Trophoblast cell (in vitro differentiated cells and primary cell): ENCODE measurements around the gene TNNI3K.

Source experiments
- DNase-seq, 2 donors: peaks; one replicate each; pipeline ENCODE4 v3.0.0-alpha.2; 2016
- H2AFZ ChIP-seq: 2 replicates; pipeline ENCODE4 v1.6.1; 2013; ENCODE audit warnings: low read length, moderate library complexity, mild to moderate bottlenecking; ENCODE audit not compliant: insufficient read depth, poor library complexity
- H2AK5ac ChIP-seq: 2 replicates; pipeline ENCODE4 v1.6.1; 2013; ENCODE audit warnings: mild to moderate bottlenecking, low read length
- H2BK120ac ChIP-seq: 2 replicates; pipeline ENCODE4 v1.6.1; 2013; ENCODE audit warnings: low read length, mild to moderate bottlenecking, moderate library complexity; ENCODE audit not compliant: insufficient read depth, poor library complexity
- H2BK12ac ChIP-seq: 2 replicates; pipeline ENCODE4 v1.6.1; 2013; ENCODE audit warnings: mild to moderate bottlenecking, low read length, moderate library complexity
- H2BK5ac ChIP-seq: 2 replicates; pipeline ENCODE4 v1.6.1; 2013; ENCODE audit warnings: low read length, low read depth, moderate library complexity, mild to moderate bottlenecking; ENCODE audit not compliant: poor library complexity
- H3K14ac ChIP-seq: 2 replicates; pipeline ENCODE4 v1.6.1; 2013; ENCODE audit warnings: mild to moderate bottlenecking, low read length
- H3K18ac ChIP-seq: 2 replicates; pipeline ENCODE4 v1.6.1; 2013; ENCODE audit warnings: mild to moderate bottlenecking, low read length
- H3K23ac ChIP-seq: 2 replicates; pipeline ENCODE4 v1.6.1; 2013; ENCODE audit warnings: low read length
- H3K27ac ChIP-seq: 2 replicates; pipeline ENCODE4 v1.5.1; 2013; ENCODE audit warnings: low read depth, mild to moderate bottlenecking, inconsistent platforms, low read length, moderate library complexity
- H3K27me3 ChIP-seq: 2 replicates; pipeline ENCODE4 v1.6.1; 2013; ENCODE audit warnings: inconsistent platforms, mild to moderate bottlenecking, low read length, moderate library complexity; ENCODE audit not compliant: insufficient read depth
- H3K36me3 ChIP-seq, 2 experiments: 1 replicate in 1 of 2; 2 replicates in 1 of 2; pipeline ENCODE4 v1.6.1; 2013; ENCODE audit warnings: low read length in 2 of 2, mild to moderate bottlenecking in 2 of 2, moderate library complexity in 1 of 2; ENCODE audit not compliant: insufficient read depth in 2 of 2, control insufficient read depth in 1 of 2
- H3K4ac ChIP-seq: 2 replicates; pipeline ENCODE4 v1.6.1; 2013; ENCODE audit warnings: low read depth, mild to moderate bottlenecking, low read length, moderate library complexity
- H3K4me1 ChIP-seq, 2 experiments: 1 replicate in 1 of 2; 2 replicates in 1 of 2; pipeline ENCODE4 v1.6.1; 2013; ENCODE audit warnings: low read length in 2 of 2, mild to moderate bottlenecking in 2 of 2, moderate library complexity in 1 of 2; ENCODE audit not compliant: insufficient read depth in 2 of 2, control insufficient read depth in 1 of 2
- H3K4me2 ChIP-seq: 2 replicates; pipeline ENCODE4 v1.6.1; 2013; ENCODE audit warnings: inconsistent platforms, mild to moderate bottlenecking, low read length, moderate library complexity
- H3K4me3 ChIP-seq: 2 replicates; pipeline ENCODE4 v1.5.1; 2013; ENCODE audit warnings: mild to moderate bottlenecking, low read depth, low read length, inconsistent platforms
- H3K79me1 ChIP-seq: one replicate; pipeline ENCODE4 v1.6.1; 2013; ENCODE audit warnings: low read length
- H3K79me2 ChIP-seq: 2 replicates; pipeline ENCODE4 v1.6.1; 2013; ENCODE audit warnings: low read length, mild to moderate bottlenecking; ENCODE audit not compliant: control insufficient read depth, insufficient read depth, poor library complexity
- H3K9ac ChIP-seq: 2 replicates; pipeline ENCODE4 v1.6.1; 2013; ENCODE audit warnings: mild to moderate bottlenecking, low read length
- H3K9me3 ChIP-seq: 2 replicates; pipeline ENCODE4 v1.6.1; 2013; ENCODE audit warnings: low read depth, mild to moderate bottlenecking, control low read depth, inconsistent platforms, low read length; ENCODE audit not compliant: insufficient read depth
- H4K12ac ChIP-seq: 2 replicates; pipeline ENCODE4 v1.6.1; 2013; ENCODE audit warnings: low read depth, mild to moderate bottlenecking, low read length, moderate library complexity
- H4K8ac ChIP-seq: 2 replicates; pipeline ENCODE4 v1.6.1; 2013; ENCODE audit warnings: low read depth, mild to moderate bottlenecking, low read length, moderate library complexity
- H4K91ac ChIP-seq: one replicate; pipeline ENCODE4 v1.6.1; 2013; ENCODE audit warnings: low read depth, mild to moderate bottlenecking, low read length, moderate library complexity
- WGBS: extraction: QIAGEN DNeasy Blood & Tissue Kit; methylation state at CpG from one replicate; pipeline ENCODE4 v1.1.7; 2013; ENCODE audit warnings: missing lambda C conversion rate; ENCODE audit not compliant: insufficient read length, insufficient coverage; ENCODE audit errors: extremely low coverage; 5-methylcytosine and 5-hydroxymethylcytosine counted together

Gene TNNI3K

GRCh38 chr1:74463333-74463988 is 228.3 kb downstream of the TNNI3K start:
- Histone ChIP-seq H3K79me2 (no peaks in the 10 kb centered on the region), H3K4me1 (no peaks in the 10 kb centered on the region), H2BK5ac (no peak overlapping the region), H3K27ac (no peak overlapping the region), H2BK12ac (no peak overlapping the region), H3K4ac (no peak overlapping the region), H4K8ac (no peak overlapping the region), H2AK5ac (no peak overlapping the region), H4K12ac (no peak overlapping the region), H3K27me3 (no peaks in the 10 kb centered on the region), H3K18ac (no peak overlapping the region), H3K23ac (no peak overlapping the region), H2BK120ac (no peak overlapping the region), H3K9ac (no peak overlapping the region), H3K79me1 (no peaks in the 10 kb centered on the region), H3K14ac (no peak overlapping the region), H3K4me3 (no peak overlapping the region), H2AFZ (no peak overlapping the region), H4K91ac (no peak overlapping the region), H3K36me3 (no peaks in the 10 kb centered on the region), H3K9me3 (peaks cover 5% of the 10 kb centered on the region), H3K4me2 (no peak overlapping the region)
- peak in 1 of 2 donors; percentile 48 for DNase-seq
- WGBS: no CpG with 5 or more reads among the region's 9 CpGs

GRCh38 chr1:74464037-74464436 is 228.8 kb downstream of the TNNI3K start:
- no peak overlapping the region for H2BK5ac ChIP-seq
- no peak overlapping the region for H2BK12ac ChIP-seq
- no peak overlapping the region for H3K18ac ChIP-seq
- no peak overlapping the region for H3K27ac ChIP-seq
- no peak overlapping the region for H4K91ac ChIP-seq
- H3K14ac ChIP-seq: no peak overlapping the region
- no peak overlapping the region for H2AFZ ChIP-seq
- H4K8ac ChIP-seq: no peak overlapping the region
- no peaks in the 10 kb centered on the region for H3K4me1 ChIP-seq
- H3K4ac ChIP-seq: no peak overlapping the region
- H3K4me3 ChIP-seq: no peak overlapping the region
- H3K36me3 ChIP-seq: no peaks in the 10 kb centered on the region
- H2BK120ac ChIP-seq: no peak overlapping the region
- no peaks in the 10 kb centered on the region for H3K27me3 ChIP-seq
- no peak overlapping the region for H4K12ac ChIP-seq
- no peaks in the 10 kb centered on the region for H3K79me2 ChIP-seq
- WGBS: no CpG with 5 or more reads among the region's 6 CpGs
- no peak overlapping the region for H3K9ac ChIP-seq
- DNase-seq: peak in 1 of 2 donors; percentile 51
- H3K4me2 ChIP-seq: no peak overlapping the region
- H2AK5ac ChIP-seq: no peak overlapping the region
- H3K79me1 ChIP-seq: no peaks in the 10 kb centered on the region
- no peak overlapping the region for H3K23ac ChIP-seq
- peaks cover 5% of the 10 kb centered on the region for H3K9me3 ChIP-seq

GRCh38 chr1:74465193-74465681 is 230.1 kb downstream of the TNNI3K start:
- H3K27me3 ChIP-seq: no peaks in the 10 kb centered on the region
- H2AFZ ChIP-seq: no peak overlapping the region
- DNase-seq: no peak
- H2BK5ac ChIP-seq: no peak overlapping the region
- H4K12ac ChIP-seq: no peak overlapping the region
- H3K18ac ChIP-seq: no peak overlapping the region
- H4K91ac ChIP-seq: no peak overlapping the region
- peaks cover 5% of the 10 kb centered on the region for H3K9me3 ChIP-seq
- no peak overlapping the region for H4K8ac ChIP-seq
- no peaks in the 10 kb centered on the region for H3K4me1 ChIP-seq
- no peak overlapping the region for H2AK5ac ChIP-seq
- no peak overlapping the region for H3K27ac ChIP-seq
- H3K4ac ChIP-seq: no peak overlapping the region
- H3K4me3 ChIP-seq: no peak overlapping the region
- no peak overlapping the region for H3K14ac ChIP-seq
- WGBS: no CpG with 5 or more reads among the region's 24 CpGs
- no peak overlapping the region for H2BK120ac ChIP-seq
- no peaks in the 10 kb centered on the region for H3K36me3 ChIP-seq
- no peak overlapping the region for H3K4me2 ChIP-seq
- H3K23ac ChIP-seq: no peak overlapping the region
- H3K9ac ChIP-seq: no peak overlapping the region
- peak overlapping the region; percentile 11 for H2BK12ac ChIP-seq
- no peaks in the 10 kb centered on the region for H3K79me1 ChIP-seq
- no peaks in the 10 kb centered on the region for H3K79me2 ChIP-seq

GRCh38 chr1:74467786-74468377 is 232.7 kb downstream of the TNNI3K start:
- H3K27me3 ChIP-seq: no peaks in the 10 kb centered on the region
- H4K91ac ChIP-seq: no peak overlapping the region
- no peaks in the 10 kb centered on the region for H3K79me2 ChIP-seq
- H3K4me3 ChIP-seq: no peak overlapping the region
- H2AFZ ChIP-seq: no peak overlapping the region
- H2AK5ac ChIP-seq: no peak overlapping the region
- no peak overlapping the region for H3K4me2 ChIP-seq
- no peaks in the 10 kb centered on the region for H3K36me3 ChIP-seq
- H3K4ac ChIP-seq: no peak overlapping the region
- no peak overlapping the region for H3K23ac ChIP-seq
- peaks cover 5% of the 10 kb centered on the region for H3K9me3 ChIP-seq
- no peak overlapping the region for H4K8ac ChIP-seq
- no peak overlapping the region for H2BK120ac ChIP-seq
- H4K12ac ChIP-seq: no peak overlapping the region
- no peaks in the 10 kb centered on the region for H3K79me1 ChIP-seq
- peak; percentile 20 to 86 for DNase-seq
- H3K14ac ChIP-seq: no peak overlapping the region
- no CpG with 5 or more reads among the region's 3 CpGs for WGBS
- H2BK12ac ChIP-seq: no peak overlapping the region
- no peak overlapping the region for H2BK5ac ChIP-seq
- no peak overlapping the region for H3K27ac ChIP-seq
- no peaks in the 10 kb centered on the region for H3K4me1 ChIP-seq
- H3K9ac ChIP-seq: no peak overlapping the region
- H3K18ac ChIP-seq: no peak overlapping the region
